ENCODE data around the gene MMEL1. TPM values are rescaled to one million over a fixed set of nuclear protein-coding genes. Genes with fewer than 3 reads are reported as not detected.

The MMEL1 gene
- total RNA-seq, 1 experiment from 2014 or later: 0.46 TPM

DNA sequence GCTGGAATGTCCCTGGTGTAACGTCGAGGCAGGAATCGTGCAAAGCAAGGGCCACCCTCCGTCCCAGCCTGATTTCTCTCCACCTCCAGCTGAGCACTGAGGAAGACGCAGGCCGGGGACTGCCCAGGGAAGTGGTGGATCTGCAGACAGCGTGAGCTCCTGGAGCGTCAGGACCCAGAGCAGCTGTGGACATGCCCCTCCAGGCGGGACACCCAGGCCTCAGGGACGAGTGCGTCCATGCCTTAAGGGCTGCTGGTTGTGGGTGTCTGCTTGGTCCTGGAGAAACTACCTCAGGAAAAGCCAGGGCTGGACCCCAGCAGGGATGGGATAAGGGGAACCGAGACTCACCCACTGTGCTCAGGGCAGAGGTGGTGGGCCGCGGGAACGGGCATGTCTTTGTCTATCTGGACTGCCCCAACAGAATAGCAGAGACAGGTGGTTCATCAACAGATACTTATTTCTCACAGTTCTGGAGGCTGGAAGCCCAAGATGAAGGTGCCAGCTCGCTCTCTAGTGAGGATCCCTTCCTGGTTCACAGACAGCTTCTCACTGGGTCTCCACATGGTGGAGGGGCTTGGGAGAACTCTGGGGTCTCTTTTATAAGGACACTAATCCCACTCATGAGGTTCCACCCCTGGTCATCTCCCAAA lies 5.8 kb upstream of the MMEL1 start:
- POLR2A ChIA-PET: interaction anchor here (0.5 kb wide), 1 partner anchor 53 kb away, joined by 3 read pairs; no protein-coding TSS in a partner anchor
- peaks cover 5% of the 10 kb centered on the region; the same call in 1 of the 2 replicates for H3K9me3 ChIP-seq (ENCODE audit: control insufficient read depth, insufficient read depth, low read depth, low read length)
- H3K4me1 ChIP-seq (ENCODE audit: control insufficient read depth, insufficient read depth, low read length): peaks cover 6% of the 10 kb centered on the region; the same call in 1 of the 2 replicates
- TF ChIP-seq TCF7L2 (IDR thresholded peaks at IDR 0.05; ENCODE audit: low read depth, low read length) (no peak), CTCF (IDR thresholded peaks at IDR 0.05) (no peak), SIN3A (IDR thresholded peaks at IDR 0.05; ENCODE audit: borderline replicate concordance, insufficient read depth, low read depth, low read length) (no peak), REST (IDR thresholded peaks at IDR 0.05; ENCODE audit: insufficient read depth in 1 of 2, low read depth in 2 of 2, low read length in 1 of 2) (no peak), POLR2AphosphoS5 (IDR thresholded peaks at IDR 0.05; ENCODE audit: low read depth, low read length) (no peak)
- intact Hi-C loops (cut with micrococcal nuclease; ENCODE audit: unreplicated experiment): no loop called here
- CTCF ChIA-PET: no interaction called here
- ATAC-seq (no peak), DNase-seq (ENCODE audit: low read depth, low spot score) (no peak)
- H3K4me3 ChIP-seq (ENCODE audit: low read depth in 2 of 2, low read length in 2 of 2): no peak overlapping the region
- H3K27ac ChIP-seq (ENCODE audit: low read length): no peak overlapping the region
- no peaks in the 10 kb centered on the region for H3K27me3 ChIP-seq (ENCODE audit: control insufficient read depth, insufficient read depth, low read length)
- BruUV-seq (replicated peaks): no TSS peak
- in situ Hi-C loops (cut with HindIII; ENCODE audit: low pct_unique_long_range_greater_than_20kb, low sequenced_read_pairs): no loop called here
- no peaks in the 10 kb centered on the region for H3K36me3 ChIP-seq (ENCODE audit: control insufficient read depth, insufficient read depth, low read length)

- BruUV-seq (replicated peaks): no TSS peak
- H3K36me3 ChIP-seq (ENCODE audit: control insufficient read depth, insufficient read depth, low read length): no peaks in the 10 kb centered on the region
- no peak overlapping the region for H3K4me3 ChIP-seq (ENCODE audit: low read depth in 2 of 2, low read length in 2 of 2)
- H3K27me3 ChIP-seq (ENCODE audit: control insufficient read depth, insufficient read depth, low read length): no peaks in the 10 kb centered on the region
- peaks cover 6% of the 10 kb centered on the region; the same call in 1 of the 2 replicates for H3K4me1 ChIP-seq (ENCODE audit: control insufficient read depth, insufficient read depth, low read length)
- DNase-seq (ENCODE audit: low read depth, low spot score) (no peak), ATAC-seq (no peak)
- ChIA-PET POLR2A (interaction anchor here (0.5 kb wide), 1 partner anchor 52 kb away, joined by 3 read pairs; no protein-coding TSS in a partner anchor), CTCF (no interaction called here)
- no peak for TF ChIP-seq TCF7L2 (IDR thresholded peaks at IDR 0.05; ENCODE audit: low read depth, low read length)
- intact Hi-C loops (cut with micrococcal nuclease; ENCODE audit: unreplicated experiment): no loop called here
- H3K9me3 ChIP-seq (ENCODE audit: control insufficient read depth, insufficient read depth, low read depth, low read length): peaks cover 5% of the 10 kb centered on the region; the same call in 1 of the 2 replicates
- in situ Hi-C loops (cut with HindIII; ENCODE audit: low pct_unique_long_range_greater_than_20kb, low sequenced_read_pairs): no loop called here
- no peak overlapping the region for H3K27ac ChIP-seq (ENCODE audit: low read length)
Observed at GRCh38 chr1:2637442-2638145, 4.8 kb upstream of the MMEL1 start.

DNA sequence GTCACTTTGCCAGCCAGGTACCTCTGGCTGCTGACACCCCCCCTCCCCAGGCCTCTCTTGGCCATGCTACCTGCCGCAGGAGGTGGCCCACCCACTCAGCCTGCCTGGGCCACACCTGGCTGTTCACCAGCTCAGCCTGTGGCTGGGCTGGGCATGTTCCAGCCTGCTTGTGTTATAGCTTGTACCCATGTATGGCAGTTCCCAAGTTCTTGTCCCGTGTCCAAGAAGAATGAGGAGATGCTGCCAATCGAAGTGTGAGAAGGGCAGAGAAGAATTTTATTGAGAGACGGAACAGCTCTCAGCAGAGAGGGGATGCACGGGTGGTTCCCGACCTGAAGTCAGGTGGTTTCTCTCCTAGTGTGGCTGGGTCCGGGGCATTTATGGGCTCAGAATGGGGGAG lies 3.9 kb upstream of the MMEL1 start:
- DNase-seq (ENCODE audit: low read depth, low spot score) (no peak), ATAC-seq (no peak)
- CTCF ChIA-PET: no interaction called here
- H3K4me3 ChIP-seq (ENCODE audit: low read depth in 2 of 2, low read length in 2 of 2): no peak overlapping the region
- TF ChIP-seq REST (IDR thresholded peaks at IDR 0.05; ENCODE audit: insufficient read depth in 1 of 2, low read depth in 2 of 2, low read length in 1 of 2) (no peak), TCF7L2 (IDR thresholded peaks at IDR 0.05; ENCODE audit: low read depth, low read length) (no peak), POLR2AphosphoS5 (IDR thresholded peaks at IDR 0.05; ENCODE audit: low read depth, low read length) (no peak), SIN3A (IDR thresholded peaks at IDR 0.05; ENCODE audit: borderline replicate concordance, insufficient read depth, low read depth, low read length) (no peak), CTCF (IDR thresholded peaks at IDR 0.05) (no peak)
- H3K27ac ChIP-seq (ENCODE audit: low read length): no peak overlapping the region
- H3K9me3 ChIP-seq (ENCODE audit: control insufficient read depth, insufficient read depth, low read depth, low read length): peaks cover 5% of the 10 kb centered on the region; the same call in 1 of the 2 replicates
- BruUV-seq (replicated peaks): no TSS peak
- intact Hi-C loops (cut with micrococcal nuclease; ENCODE audit: unreplicated experiment): no loop called here
- H3K27me3 ChIP-seq (ENCODE audit: control insufficient read depth, insufficient read depth, low read length): no peaks in the 10 kb centered on the region
- POLR2A ChIA-PET: no interaction called here
- H3K4me1 ChIP-seq (ENCODE audit: control insufficient read depth, insufficient read depth, low read length): no peaks in the 10 kb centered on the region
- no peaks in the 10 kb centered on the region for H3K36me3 ChIP-seq (ENCODE audit: control insufficient read depth, insufficient read depth, low read length)
- in situ Hi-C loops (cut with HindIII; ENCODE audit: low pct_unique_long_range_greater_than_20kb, low sequenced_read_pairs): no loop called here

Measured in Panc1 (cell line).